MM.1S (cell line): ENCODE results near the gene EPN2.

Source experiments
- EZH2 ChIP-seq: fragments of 300-600 bp; sonication (generic); optimal IDR thresholded peaks from 2 replicates; pipeline ENCODE3; 2017; ENCODE audit warnings: low read depth, mild to moderate bottlenecking, antibody characterized with exemption, low read length, mixed read lengths
- EZH2phosphoT487 ChIP-seq: fragments of 300-600 bp; sonication (generic); IDR thresholded peaks from 2 replicates; pipeline ENCODE4 v1.6.1; 2018; ENCODE audit warnings: antibody characterized with exemption, low read length
- TF ChIP-seq, protein P1 (sequence below): fragments of 300-600 bp; sonication (generic); IDR thresholded peaks from 2 replicates; pipeline ENCODE4 v1.5.1; 2016; ENCODE audit warnings: antibody characterized with exemption, low read length, mixed read lengths

DNA sequence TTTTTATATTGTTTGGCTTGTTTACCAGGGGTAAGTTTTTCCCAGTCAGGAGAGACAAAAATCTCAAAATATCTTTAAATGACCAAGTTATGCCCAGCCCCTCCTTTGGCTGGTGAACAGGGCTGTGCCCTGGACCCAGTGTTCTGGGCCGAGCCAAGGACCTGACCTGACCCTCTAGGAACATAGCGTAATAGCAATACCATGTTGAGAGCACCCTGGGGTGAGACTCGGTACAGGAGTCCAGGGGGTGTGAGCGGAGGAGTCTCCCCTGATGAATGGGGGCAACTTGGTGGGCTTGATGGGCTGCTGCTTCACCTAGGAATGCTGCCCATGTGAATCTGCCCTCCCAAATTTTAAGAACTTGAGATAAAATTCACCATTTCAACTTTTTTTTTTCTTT lies 77.9 kb downstream of the EPN2 start:
- TF ChIP-seq, protein P1, sequence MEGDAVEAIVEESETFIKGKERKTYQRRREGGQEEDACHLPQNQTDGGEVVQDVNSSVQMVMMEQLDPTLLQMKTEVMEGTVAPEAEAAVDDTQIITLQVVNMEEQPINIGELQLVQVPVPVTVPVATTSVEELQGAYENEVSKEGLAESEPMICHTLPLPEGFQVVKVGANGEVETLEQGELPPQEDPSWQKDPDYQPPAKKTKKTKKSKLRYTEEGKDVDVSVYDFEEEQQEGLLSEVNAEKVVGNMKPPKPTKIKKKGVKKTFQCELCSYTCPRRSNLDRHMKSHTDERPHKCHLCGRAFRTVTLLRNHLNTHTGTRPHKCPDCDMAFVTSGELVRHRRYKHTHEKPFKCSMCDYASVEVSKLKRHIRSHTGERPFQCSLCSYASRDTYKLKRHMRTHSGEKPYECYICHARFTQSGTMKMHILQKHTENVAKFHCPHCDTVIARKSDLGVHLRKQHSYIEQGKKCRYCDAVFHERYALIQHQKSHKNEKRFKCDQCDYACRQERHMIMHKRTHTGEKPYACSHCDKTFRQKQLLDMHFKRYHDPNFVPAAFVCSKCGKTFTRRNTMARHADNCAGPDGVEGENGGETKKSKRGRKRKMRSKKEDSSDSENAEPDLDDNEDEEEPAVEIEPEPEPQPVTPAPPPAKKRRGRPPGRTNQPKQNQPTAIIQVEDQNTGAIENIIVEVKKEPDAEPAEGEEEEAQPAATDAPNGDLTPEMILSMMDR = no peak
- TF ChIP-seq EZH2 = no peak
- TF ChIP-seq EZH2phosphoT487 = no peak
